ENCODE measurements around the gene PLXNA4.

Gene PLXNA4

DNA sequence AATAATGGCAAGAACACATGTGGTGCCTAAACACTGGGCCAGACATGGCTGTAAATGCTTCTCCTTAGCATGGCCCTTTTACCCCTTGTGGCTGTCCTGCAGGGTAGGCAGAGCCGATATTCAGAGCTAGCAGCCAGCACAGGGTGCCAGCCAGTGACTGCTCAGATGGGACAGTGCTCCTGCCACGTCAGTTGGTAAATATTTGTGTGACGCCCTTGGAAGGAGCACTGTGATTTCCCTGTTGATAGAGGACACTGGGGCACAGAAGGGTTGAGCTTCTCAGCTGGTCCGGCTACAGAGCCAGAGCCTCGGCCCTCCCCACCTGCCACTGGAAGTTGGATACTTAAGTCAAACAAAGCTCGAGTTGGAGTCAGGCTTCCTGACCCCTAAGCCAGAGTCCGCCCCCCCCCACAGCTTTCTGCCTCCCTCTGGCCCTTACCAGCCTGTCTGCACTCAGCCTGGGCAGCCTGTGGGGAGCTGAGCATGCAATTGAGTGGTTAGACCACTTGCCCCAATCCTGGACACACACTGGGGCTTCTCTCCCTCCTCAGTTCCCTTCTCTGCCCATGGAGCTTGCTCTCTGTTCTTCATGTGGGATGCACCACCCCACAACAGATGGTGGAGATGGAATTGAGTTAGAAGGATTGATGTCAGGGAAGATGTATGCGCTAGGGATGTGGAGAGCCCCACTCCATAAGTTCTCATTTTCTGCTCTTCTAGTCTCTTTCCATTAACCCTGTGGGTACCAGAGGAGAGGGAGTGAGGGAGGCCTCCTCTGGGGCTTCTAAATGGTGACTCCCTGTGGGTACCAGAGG lies 350.8 kb downstream of the PLXNA4 start:
- no peak for DNase-seq

GRCh38 chr7:132221356-132221755 lies 354.9 kb downstream of the PLXNA4 start:
- no peak for DNase-seq

- no peak for DNase-seq
These were observed 356.2 kb downstream of the PLXNA4 start for GRCh38 chr7:132220060-132220459.

DNA sequence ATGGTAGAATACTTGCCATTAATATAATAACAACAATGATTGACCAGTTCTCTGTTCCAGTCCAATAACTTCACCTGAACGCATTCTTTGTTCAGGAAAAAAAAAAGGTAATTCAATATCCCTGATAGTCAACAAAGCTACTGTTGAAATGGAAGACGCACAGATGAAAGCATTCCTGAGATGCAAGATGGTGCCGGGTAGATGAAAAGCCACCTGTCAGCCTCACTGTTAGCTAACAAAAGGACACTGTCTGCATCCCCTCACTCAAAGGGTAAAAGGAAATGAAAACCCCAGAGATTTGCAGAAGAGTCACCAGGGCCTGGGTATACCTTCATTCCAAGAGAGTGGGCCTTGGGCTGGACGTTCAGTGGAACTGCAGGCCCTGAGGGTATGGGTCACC lies 357.4 kb downstream of the PLXNA4 start:
- DNase-seq: no peak

DNA sequence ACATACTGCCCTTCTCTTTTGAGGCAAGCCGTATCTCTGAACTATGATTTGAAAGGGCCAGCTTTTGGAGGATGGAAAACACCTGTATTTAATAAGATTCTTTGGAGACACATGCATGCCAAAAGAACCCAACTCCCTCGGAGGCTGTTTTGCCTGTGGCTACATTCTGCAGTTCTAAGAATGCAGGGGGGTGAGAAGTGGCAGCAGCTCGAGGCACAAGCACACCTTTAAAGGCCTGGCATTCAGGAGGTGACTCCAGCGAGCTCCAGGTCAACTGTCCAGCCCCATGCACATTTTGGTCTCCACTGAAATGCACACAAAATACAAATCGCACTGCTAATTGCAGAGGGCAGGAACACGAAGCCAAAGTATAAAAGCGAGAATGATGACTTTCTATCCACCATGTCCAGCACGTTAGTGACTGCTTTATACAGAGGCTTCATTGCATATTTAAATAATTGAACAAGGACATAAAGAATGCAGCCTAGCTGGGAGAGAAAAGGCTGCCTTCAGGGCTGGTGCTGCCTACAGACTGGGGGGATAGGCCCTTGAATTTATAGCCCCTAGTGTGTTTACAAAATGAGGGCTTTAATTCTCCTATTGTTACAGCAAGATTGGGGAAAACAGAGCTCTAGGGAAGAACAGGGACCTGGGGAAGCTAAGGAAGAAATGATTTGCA lies 359.3 kb downstream of the PLXNA4 start:
- no peak for DNase-seq

GRCh38 chr7:132214452-132214851 lies 361.8 kb downstream of the PLXNA4 start:
- no peak for DNase-seq

DNA sequence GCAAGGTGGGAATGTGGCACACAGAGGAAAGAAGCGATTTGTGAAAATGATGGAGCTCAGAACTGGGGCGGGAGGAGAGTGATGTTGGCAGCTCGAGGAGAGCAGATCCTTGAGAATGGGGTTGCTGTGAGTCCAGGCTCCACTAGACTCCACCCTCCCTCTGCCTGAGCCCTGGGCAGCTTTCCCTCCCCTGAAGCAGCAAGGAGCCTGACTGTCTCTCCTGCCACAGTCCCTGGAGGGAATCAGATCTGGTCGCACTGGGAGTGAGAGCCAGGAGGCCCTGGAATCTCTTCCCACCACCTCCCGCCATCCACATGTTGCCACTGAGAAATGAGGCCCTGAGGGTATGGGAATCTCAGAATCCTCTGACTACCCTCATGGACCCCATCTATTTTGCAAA lies 362.7 kb downstream of the PLXNA4 start:
- DNase-seq: no peak

GRCh38 chr7:132211971-132212370 lies 364.3 kb downstream of the PLXNA4 start:
- no peak for DNase-seq

- no peak for DNase-seq
These were observed 365.4 kb downstream of the PLXNA4 start for GRCh38 chr7:132210821-132211220.

DNA sequence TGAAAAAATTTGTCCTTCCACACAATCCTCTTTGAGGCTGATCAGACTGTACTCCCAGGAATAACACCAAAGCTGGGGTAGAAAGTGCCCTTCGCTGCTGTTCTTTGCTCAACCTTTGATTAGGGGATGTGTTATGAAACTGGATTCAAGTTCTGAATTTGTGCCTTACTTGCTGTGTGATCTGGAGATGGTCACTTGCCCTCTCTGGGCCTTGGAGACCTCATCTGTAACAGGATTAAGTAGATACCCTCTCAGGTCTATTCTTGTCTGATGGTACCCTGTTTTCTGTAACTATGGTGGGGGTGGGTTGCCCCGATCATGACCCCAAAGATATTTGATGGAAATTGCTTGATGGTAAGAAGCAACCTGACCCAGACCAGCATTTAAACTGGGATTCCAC lies 368.5 kb downstream of the PLXNA4 start:
- no peak for DNase-seq

DNA sequence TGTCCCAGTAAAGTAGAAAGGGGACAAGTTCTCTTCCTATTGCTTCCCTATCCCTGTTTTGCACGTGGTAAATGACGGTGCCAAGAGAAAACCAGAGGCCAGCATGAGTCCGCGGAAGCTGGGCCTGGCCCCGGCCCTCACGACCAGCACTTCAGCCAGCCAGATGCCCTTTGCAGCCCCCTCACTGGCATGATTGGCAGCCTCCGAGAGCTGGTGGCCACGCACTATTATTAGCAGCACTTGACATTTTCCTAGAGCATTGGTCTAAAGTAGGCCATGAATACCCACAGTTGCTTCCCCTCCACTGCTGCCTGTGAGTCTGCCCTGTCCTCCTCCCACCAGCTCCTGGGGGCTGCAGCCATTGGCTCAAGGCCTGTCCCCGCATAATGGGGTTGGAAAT lies 369.1 kb downstream of the PLXNA4 start:
- no peak for DNase-seq

DNA sequence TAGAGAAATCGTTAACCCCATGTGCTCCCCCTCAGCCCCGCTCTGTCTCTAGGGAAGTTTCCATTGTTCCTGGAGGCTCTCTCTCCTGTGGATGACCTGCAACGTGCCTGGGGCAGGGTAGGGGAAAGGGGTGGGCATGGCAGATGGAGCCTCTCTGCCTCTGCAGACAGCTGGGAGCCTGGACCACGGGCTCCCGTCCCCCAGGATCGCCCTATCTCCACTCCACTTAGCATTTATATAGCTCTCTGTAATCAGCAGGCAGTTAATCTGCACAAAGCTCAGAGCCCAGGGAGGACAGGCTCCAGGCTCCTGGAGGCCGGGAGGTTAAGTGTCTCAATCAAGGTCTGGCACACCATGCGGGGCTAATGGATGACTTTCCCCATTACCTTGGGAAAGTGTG lies 369.7 kb downstream of the PLXNA4 start:
- DNase-seq: no peak

GRCh38 chr7:132205509-132205908 lies 370.8 kb downstream of the PLXNA4 start:
- no peak for DNase-seq

GRCh38 chr7:132203021-132203420 lies 373.2 kb downstream of the PLXNA4 start:
- DNase-seq: no peak

- DNase-seq: no peak
These were observed 373.7 kb downstream of the PLXNA4 start for GRCh38 chr7:132202541-132202940.

DNA sequence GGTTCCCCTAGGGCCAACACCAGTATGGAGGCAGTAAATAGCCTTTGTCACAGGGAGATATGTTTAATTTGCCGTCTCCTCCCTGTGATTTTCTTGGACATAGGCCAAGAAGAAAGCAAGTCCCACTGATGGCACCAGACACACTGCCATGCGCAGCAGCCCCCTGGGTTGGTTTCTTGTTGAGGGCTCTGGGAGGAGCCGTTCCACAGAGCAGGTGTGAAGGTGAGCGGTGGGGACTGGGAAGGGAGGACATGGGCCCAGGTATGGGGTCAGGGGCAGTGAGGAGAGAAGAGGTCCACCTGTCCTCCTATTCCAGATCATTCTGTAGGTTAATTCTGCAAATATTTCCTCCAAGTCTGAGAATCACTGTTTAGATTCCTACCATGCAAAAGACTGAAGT lies 376.1 kb downstream of the PLXNA4 start:
- no peak for DNase-seq

- no peak for DNase-seq
These were observed 376.6 kb downstream of the PLXNA4 start for GRCh38 chr7:132199626-132200025.

DNA sequence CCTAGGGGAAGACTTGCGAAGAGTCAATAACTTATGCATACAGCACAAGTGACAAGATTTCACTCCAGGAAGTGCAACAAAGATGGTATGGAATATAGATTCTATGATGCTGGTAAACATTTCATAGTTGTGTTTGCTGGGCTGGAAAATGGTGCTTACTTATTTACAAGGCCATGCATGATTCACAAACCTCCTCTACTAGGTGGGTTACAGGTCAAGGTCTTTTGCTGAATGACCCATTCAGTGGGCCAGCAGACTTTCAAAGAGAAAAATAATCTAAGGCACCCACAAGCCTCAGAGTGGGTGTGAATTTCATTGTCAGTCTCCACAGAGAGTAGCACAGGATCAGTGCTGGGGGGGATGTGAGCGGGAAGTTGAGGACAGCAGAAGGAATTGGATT lies 378.5 kb downstream of the PLXNA4 start:
- no peak for DNase-seq

- DNase-seq: no peak
These were observed 382.4 kb downstream of the PLXNA4 start for GRCh38 chr7:132193898-132194297.

GRCh38 chr7:132192809-132193208 lies 383.5 kb downstream of the PLXNA4 start:
- DNase-seq: no peak

GRCh38 chr7:132191418-132191817 lies 384.9 kb downstream of the PLXNA4 start:
- DNase-seq: no peak

- DNase-seq: no peak
These were observed 385.6 kb downstream of the PLXNA4 start for GRCh38 chr7:132190683-132191082.

DNA sequence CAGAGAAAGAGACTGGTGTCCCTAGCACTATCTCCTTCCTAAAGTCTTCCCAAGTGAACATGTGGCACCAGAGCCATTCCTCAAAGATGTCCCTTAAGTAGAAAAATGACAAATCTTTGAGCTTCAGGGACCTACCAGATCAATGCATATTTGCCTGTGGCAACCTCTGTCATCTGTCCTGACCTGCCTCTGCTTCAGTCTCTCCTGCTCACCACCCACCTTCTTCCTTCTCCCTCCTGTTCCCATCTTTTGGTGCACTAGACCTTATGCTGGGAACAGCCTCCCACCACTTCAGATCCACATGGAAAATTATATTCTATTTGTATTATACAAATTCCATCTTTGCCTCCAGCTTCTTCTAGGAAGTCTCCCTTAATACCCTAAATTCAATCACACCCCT lies 386.4 kb downstream of the PLXNA4 start:
- DNase-seq: no peak
